Central memory CD4-positive, alpha-beta T cell (primary cell): Measurements from ENCODE around the gene SH3PXD2B.
"Not testable (repeated sequence)": the region's sequence is repeated elsewhere in the genome, so short reads cannot be mapped to it uniquely, and the experiment has no call there.

Experiments
- DNase-seq: peaks from one replicate; pipeline ENCODE4 v3.0.0; 2022

Gene SH3PXD2B

GRCh38 chr5:172485511-172486202, 31.3 kb upstream of the SH3PXD2B start:
- no peak for DNase-seq

DNA sequence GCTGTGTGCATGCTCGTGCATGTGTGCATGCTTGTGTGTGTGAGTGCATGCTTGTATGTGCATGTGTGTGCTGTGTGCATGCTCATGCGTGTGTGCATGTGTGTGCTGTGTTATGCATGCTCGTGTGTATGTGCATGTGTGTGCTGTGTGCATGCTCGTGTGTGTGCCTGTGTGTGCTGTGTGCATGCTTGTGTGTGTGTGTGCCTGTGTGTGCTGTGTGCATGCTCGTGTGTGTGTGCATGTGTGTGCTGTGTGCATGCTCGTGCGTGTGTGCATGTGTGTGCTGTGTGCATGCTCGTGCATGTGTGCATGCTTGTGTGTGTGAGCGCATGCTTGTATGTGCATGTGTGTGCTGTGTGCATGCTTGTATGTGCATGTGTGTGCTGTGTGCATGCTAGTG, 30.3 kb upstream of the SH3PXD2B start:
- no peak for DNase-seq

- no peak for DNase-seq
Observed at GRCh38 chr5:172482156-172483020, 28.1 kb upstream of the SH3PXD2B start.

GRCh38 chr5:172481011-172481800, 26.9 kb upstream of the SH3PXD2B start:
- no peak for DNase-seq

DNA sequence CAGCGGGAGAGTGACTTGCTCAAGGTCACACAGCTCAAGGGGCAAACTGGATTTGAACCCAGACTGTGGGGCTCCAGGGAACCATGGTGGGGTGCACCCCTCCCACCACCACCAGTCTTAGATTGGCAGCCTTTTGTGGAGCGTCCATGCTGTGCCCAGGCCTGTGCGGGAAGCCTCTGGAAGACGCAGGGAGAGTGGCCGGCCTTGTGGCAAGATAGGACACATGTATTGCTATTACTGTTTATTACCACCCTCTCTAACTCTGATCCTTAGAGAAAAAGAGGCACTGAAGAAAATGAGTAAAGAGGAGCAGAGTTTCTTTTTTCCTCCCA, 25.4 kb upstream of the SH3PXD2B start:
- no peak for DNase-seq

- DNase-seq, result peak; percentile 45
Observed at GRCh38 chr5:172479034-172479783, 24.9 kb upstream of the SH3PXD2B start.

DNA sequence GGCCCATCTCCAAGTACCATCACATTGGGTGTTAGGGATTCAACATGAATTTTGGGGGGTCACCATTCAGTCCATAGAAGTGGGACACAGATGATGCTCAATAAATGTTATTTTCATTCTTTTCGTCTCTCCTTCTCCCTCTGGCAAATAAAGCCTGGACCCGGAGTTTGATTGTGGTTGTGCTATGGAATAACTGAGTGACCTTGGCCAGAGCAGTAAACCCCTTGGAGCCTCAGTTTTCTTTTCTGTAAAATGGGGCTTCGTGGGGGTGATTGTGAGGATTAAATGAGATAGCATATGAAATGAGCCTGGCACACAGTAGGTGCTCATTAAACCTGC, 24.3 kb upstream of the SH3PXD2B start:
- DNase-seq, result not testable (repeated sequence)

DNA sequence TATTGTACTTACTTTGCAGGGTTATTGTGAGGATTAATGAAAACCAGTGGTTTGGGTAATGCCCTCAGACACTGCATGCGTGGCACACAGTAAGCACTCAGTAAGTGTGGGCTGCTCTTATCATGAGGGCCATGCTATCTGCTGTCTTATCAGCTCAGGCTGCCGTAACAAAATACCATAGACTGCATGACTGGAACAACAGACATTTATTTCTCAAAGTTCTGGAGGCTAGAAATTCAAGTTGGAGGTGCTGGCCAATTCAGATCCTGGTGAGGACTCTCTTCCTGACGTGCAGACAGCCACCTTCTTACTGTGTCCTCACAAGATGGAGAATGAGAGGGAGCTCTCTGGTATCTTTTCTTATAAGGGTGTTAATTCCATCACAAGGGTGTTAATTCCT, 23.9 kb upstream of the SH3PXD2B start:
- no peak for DNase-seq

- DNase-seq, result no peak
Observed at GRCh38 chr5:172477466-172477865, 23.1 kb upstream of the SH3PXD2B start.

DNA sequence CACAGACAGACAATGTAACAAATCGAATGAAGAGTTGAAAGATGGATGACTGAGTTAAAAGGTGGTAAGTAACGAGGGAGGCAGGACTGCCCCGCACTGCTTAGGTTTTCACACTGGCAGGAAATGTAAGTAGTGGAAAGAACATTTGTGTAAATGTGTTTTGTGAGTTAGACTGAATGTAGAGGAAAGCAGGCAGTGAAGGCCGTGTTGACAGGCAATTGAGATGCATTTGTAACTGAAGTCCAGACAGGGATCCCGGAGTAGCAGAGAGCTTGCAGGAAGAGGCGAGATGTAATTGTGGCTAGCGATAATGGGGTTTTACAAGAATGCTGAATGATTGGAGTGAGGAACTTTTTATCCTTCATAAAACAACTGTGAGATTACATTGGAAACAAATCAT, 20.0 kb upstream of the SH3PXD2B start:
- DNase-seq, result no peak

DNA sequence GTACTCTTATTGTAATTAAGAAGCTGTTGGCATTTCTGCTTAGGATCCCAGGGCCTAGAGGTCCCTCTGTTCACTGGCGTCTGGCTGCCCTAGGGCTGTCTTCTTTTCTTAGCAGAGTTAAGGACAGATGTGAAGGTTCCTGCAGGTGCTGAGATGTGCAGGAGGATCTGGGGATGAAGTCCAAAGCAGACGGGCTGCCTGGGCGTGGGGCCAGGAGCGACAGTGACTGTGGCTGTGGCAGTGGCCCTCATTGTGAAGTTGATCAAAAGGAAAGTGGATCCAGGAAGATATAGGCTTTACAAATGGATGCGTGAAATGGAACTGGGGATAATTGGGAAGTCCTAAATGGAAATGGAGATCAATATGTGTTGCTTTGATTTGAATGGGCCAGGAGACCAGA, 19.1 kb upstream of the SH3PXD2B start:
- DNase-seq, result no peak

DNA sequence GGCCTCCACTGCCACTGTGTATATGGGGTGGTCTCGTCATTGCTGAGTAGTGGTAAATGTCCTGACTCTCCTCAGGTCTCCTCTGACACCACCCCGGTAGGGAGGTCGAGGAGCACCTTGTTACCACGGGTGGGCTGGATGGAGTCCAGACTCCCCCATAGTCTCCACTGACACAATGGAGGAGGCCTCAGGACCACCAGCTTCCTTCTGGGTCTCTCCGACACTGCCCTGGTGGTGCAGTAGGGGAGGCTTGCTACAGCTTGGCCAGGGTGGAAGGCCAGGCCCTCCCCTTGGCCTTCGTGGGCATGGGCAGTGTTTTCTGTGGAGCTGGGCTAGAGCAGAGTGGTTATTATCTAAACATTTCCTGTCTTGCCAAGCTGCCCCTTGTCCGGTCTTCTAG, 15.4 kb upstream of the SH3PXD2B start:
- DNase-seq, result no peak

- DNase-seq, result no peak
Observed at GRCh38 chr5:172466062-172466461, 11.7 kb upstream of the SH3PXD2B start.

DNA sequence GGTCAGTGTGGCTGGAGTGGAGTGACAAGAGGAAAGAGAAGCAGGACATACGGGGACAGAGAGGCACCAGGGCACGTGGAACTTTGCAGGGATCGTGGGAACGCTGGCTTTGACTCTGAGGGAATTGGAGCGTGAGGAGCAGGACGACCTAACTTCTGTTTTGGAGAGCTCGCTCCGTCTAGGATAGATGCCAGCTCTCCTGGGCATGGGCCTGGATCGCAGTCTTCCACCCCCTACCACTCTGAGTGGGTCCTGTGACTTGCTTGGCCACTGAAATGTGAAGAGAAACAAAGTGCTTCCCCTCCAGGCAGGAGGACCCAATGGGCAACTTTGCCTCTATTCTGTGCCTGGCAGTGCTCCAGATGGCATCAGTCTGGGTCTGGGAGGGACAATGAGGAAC, 8.7 kb upstream of the SH3PXD2B start:
- no peak for DNase-seq

DNA sequence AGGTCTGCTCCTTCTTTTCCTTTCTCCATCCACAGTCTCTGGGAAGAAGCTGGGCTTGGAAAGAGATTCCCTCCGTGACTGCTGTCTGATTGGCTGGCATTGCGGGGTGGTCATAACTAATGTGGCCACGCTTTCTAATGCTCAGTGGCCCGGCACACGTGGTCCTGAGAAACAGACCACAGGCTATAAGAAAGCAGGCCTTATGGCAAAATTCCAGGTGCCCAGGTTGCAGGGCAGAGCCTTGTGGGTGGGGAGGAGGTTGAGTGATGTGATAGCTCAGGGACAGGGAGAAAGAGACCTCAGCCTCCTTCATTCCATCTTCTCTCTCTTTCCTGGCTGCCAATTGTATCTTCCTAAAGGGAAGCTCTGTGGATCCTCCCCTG, 5.4 kb upstream of the SH3PXD2B start:
- no peak for DNase-seq

- no peak for DNase-seq
Observed at GRCh38 chr5:172458976-172459782, 4.9 kb upstream of the SH3PXD2B start.

DNA sequence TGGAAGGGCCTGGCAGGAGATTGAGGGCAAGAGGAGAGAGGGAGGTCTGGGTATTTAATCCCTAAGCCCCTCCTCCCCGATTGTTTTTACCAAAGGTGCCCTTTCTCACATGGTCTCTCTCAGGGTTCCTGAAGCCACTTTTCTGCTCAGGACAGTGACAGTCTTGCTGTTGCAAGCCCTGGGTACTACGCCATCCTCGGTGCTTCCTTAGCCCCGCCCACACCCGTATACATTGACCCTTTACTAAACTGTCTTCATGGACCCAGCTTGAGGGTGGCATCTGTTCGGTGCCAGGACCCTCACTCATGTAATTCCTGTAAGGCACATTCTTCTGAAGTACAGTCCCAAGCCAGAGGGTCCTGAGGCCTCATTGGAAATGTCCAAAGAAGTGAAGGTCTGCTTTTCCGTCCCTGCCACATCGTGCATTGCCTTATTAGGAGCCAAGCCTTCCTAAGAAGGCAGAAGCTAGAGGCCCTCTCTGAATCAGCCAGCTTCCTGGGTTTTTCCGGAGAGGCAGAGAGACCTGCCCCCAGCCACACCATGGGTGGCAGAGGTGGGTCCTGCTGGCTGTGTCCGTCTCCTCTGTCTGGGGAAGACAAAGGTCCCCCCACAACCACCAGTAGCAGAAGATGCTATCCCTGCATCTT, 1.9 kb upstream of the SH3PXD2B start:
- no peak for DNase-seq

DNA sequence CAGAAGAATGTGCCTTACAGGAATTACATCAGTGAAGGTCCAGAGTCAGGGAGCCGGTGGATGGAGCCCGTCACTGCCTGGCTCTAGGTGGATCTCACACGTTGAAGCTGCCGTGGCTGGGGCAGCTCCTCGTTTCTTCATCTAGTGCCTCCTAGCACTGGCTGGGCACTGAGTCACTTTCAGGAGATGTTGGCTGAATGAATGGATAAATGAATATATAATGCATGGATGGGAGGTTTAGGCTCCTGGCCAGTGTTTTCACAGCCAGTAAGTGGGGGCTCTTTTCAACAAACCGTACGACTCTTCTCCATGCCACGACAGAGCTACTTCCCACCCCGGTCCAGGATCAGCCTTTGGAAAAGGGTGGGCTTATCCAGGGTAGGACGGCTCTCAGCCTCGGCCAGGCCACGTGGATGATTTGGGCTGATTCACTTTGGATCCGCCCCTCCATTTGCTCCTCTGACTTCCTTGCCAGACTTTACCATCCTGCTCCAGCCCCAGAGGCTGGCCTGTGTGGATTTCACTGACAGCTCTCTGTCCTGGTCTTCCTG, 1.3 kb upstream of the SH3PXD2B start:
- no peak for DNase-seq

DNA sequence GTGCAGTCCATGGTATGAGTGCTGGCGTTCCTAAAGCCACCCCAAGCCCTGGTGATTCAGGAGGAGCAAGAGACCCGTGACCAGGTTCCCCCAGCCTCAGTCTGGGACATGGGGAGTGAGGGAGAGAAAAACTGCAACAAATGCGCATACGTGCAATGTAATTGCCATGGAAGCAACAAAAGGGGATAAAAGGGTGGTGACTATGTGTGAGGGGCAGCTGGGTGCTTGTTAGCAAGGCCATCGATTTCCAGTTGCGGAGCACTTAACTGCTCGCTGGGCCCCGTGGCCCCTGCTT, 709 bp upstream of the SH3PXD2B start:
- no peak for DNase-seq

- DNase-seq, result no peak
Observed at GRCh38 chr5:172453986-172454357, 353 bp downstream of the SH3PXD2B start.

- no peak for DNase-seq
Observed at GRCh38 chr5:172453206-172453985, 929 bp downstream of the SH3PXD2B start.
